HG02852 (cell line): ENCODE data around the gene PTPRG.

Source experiments
- ATAC-seq: cut with Tn5 transposase; IDR thresholded peaks from one replicate; pipeline ENCODE4 v1.9.1; 2021; ENCODE audit warnings: mild to moderate bottlenecking, moderate library complexity; ENCODE audit not compliant: unreplicated experiment

The PTPRG gene

GRCh38 chr3:62084558-62084957 is 523.2 kb downstream of the PTPRG start:
- ATAC-seq, result no peak

- ATAC-seq, result no peak
These were observed 527.2 kb downstream of the PTPRG start for GRCh38 chr3:62088472-62089104.

GRCh38 chr3:62090066-62090465 is 528.7 kb downstream of the PTPRG start:
- ATAC-seq, result no peak

- ATAC-seq, result no peak
These were observed 529.1 kb downstream of the PTPRG start for GRCh38 chr3:62090519-62090918.

- no peak for ATAC-seq
These were observed 531.7 kb downstream of the PTPRG start for GRCh38 chr3:62093025-62093424.

- no peak for ATAC-seq
These were observed 533.1 kb downstream of the PTPRG start for GRCh38 chr3:62094461-62094860.

- ATAC-seq, result no peak
These were observed 533.7 kb downstream of the PTPRG start for GRCh38 chr3:62095080-62095479.

- no peak for ATAC-seq
These were observed 534.4 kb downstream of the PTPRG start for GRCh38 chr3:62095756-62096155.

GRCh38 chr3:62096521-62096920 is 535.1 kb downstream of the PTPRG start:
- ATAC-seq, result no peak

- ATAC-seq, result no peak
These were observed 535.8 kb downstream of the PTPRG start for GRCh38 chr3:62097121-62097520.

- ATAC-seq, result no peak
These were observed 537.4 kb downstream of the PTPRG start for GRCh38 chr3:62098646-62099365.

- ATAC-seq, result no peak
These were observed 539.1 kb downstream of the PTPRG start for GRCh38 chr3:62100282-62100989.

- no peak for ATAC-seq
These were observed 540.1 kb downstream of the PTPRG start for GRCh38 chr3:62101488-62101887.

- no peak for ATAC-seq
These were observed 542.2 kb downstream of the PTPRG start for GRCh38 chr3:62103531-62103930.

GRCh38 chr3:62109534-62109933 is 548.2 kb downstream of the PTPRG start:
- no peak for ATAC-seq

- ATAC-seq, result no peak
These were observed 549.3 kb downstream of the PTPRG start for GRCh38 chr3:62110443-62111225.

- no peak for ATAC-seq
These were observed 551.7 kb downstream of the PTPRG start for GRCh38 chr3:62113092-62113491.

GRCh38 chr3:62114763-62115162 is 553.4 kb downstream of the PTPRG start:
- no peak for ATAC-seq

GRCh38 chr3:62117903-62118548 is 556.7 kb downstream of the PTPRG start:
- no peak for ATAC-seq

- no peak for ATAC-seq
These were observed 557.8 kb downstream of the PTPRG start for GRCh38 chr3:62119139-62119538.

- no peak for ATAC-seq
These were observed 561.4 kb downstream of the PTPRG start for GRCh38 chr3:62122819-62123218.
